Left lung (tissue), 10 donors: ENCODE data around the gene CNOT10. TPM values are rescaled to one million over a fixed set of nuclear protein-coding genes. Genes with fewer than 3 reads are reported as not detected.
A peak's percentile ranks its signal among the peaks of the same experiment; 100 is the strongest.
"Not testable (repeated sequence)": the region's sequence is repeated elsewhere in the genome, so short reads cannot be mapped to it uniquely, and the experiment has no call there.

Source experiments
- ATAC-seq: fragments of 200-7000 bp; cut with Tn5 transposase; one replicate; pipeline ENCODE4 v1.9.1; 2020; ENCODE audit warnings: moderate library complexity
- DNase-seq, 4 donors: peaks; one replicate each; pipeline ENCODE4 v3.0.0-alpha.2; 2013 to 2020
- H3K27ac ChIP-seq, 2 donors: fragments of 200-600 bp; sonication (generic) in 1 of 2; one replicate each; pipeline versions ENCODE4 v1.5.0 to v1.8.0; 2020 to 2021
- H3K27me3 ChIP-seq, 2 donors: fragments of 200-600 bp; sonication (generic) in 1 of 2; one replicate each; pipeline versions ENCODE4 v1.5.0 to v1.8.0; 2020 to 2021
- H3K36me3 ChIP-seq, 2 donors: fragments of 200-600 bp; sonication (generic) in 1 of 2; one replicate each; pipeline versions ENCODE4 v1.5.0 to v1.8.0; 2020 to 2021
- H3K4me1 ChIP-seq, 2 donors: fragments of 200-600 bp; one replicate each; pipeline ENCODE4 v1.8.0; 2021
- H3K4me3 ChIP-seq, 2 donors: fragments of 200-600 bp; sonication (generic) in 1 of 2; one replicate each; pipeline versions ENCODE4 v1.5.0 to v1.8.0; 2020 to 2021; ENCODE audit warnings: mild to moderate bottlenecking in 1 of 2
- H3K9me3 ChIP-seq, 2 donors: fragments of 200-600 bp; sonication (generic) in 1 of 2; one replicate each; pipeline versions ENCODE4 v1.5.0 to v1.8.0; 2020 to 2021
- intact Hi-C, 2 donors: fragments of 100-400 bp; cut with DNase I; formaldehyde crosslinking; loops; one replicate each; pipeline versions ENCODE4 v1.11.2 to v1.14.2; 2022
- polyA plus RNA-seq, 6 donors: library from polyadenylated mRNA; unstranded; fragments of 120-200 nt; gene quantifications; one replicate each; pipeline ENCODE4 v1.2.1, GENCODE V29; 2013; ENCODE audit not compliant: insufficient read length in 6 of 6
- total RNA-seq, 2 donors: library from RNA; stranded (reverse); fragmentation: NEBNext Ultra II Directional; extraction: Animal tissue kit (Norgen Biotek cat#: 25700); gene quantifications; one replicate each; pipeline ENCODE4 v1.2.1, GENCODE V29; 2021
- TF ChIP-seq, protein P1 (sequence below), 2 donors: fragments of 200-600 bp; sonication (generic) in 1 of 2; IDR thresholded peaks; one replicate each; pipeline versions ENCODE4 v1.5.0 to v1.8.0; 2021; ENCODE audit warnings: antibody characterized with exemption in 2 of 2
- donor health status: DM: no; HTN: yes; CAD: no.
- donor health status: DM: no; HTN: no; CAD: no.

The CNOT10 gene
- total and polyA plus RNA-seq, 8 donors, result 27.8 to 61.8 (median 50.4) TPM

DNA sequence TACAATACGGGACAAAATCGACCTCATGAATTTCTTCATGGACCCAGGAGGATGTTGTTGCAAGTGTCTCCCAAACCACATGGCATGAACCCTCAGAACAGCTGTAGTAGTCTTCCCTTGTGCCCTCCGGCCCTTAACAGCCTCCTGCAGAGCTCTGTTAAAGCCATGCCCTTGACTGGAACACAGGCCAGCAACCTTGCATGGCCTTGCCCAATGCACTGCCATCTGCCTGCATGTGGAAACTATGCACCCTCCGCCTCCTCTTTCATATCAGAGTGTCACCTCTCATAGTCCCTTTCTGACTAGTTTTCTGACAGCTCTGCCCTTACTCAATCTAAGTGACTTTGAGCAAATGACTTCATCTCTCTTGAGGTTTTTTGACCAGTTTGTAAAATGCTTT lies 93.4 kb downstream of the CNOT10 start:
- H3K36me3 ChIP-seq, result peaks cover 0 to 28% of the 10 kb centered on the region in 2 donors
- H3K9me3 ChIP-seq, result no peaks in the 10 kb centered on the region
- H3K27ac ChIP-seq, result no peak overlapping the region
- no peak overlapping the region for H3K4me3 ChIP-seq
- DNase-seq (no peak), ATAC-seq (no peak)
- H3K27me3 ChIP-seq, result peaks cover 0 to 8% of the 10 kb centered on the region in 2 donors
- intact Hi-C loops, result no loop called here
- H3K4me1 ChIP-seq, result peaks cover 5 to 16% of the 10 kb centered on the region in 2 donors
- TF ChIP-seq, protein P1, sequence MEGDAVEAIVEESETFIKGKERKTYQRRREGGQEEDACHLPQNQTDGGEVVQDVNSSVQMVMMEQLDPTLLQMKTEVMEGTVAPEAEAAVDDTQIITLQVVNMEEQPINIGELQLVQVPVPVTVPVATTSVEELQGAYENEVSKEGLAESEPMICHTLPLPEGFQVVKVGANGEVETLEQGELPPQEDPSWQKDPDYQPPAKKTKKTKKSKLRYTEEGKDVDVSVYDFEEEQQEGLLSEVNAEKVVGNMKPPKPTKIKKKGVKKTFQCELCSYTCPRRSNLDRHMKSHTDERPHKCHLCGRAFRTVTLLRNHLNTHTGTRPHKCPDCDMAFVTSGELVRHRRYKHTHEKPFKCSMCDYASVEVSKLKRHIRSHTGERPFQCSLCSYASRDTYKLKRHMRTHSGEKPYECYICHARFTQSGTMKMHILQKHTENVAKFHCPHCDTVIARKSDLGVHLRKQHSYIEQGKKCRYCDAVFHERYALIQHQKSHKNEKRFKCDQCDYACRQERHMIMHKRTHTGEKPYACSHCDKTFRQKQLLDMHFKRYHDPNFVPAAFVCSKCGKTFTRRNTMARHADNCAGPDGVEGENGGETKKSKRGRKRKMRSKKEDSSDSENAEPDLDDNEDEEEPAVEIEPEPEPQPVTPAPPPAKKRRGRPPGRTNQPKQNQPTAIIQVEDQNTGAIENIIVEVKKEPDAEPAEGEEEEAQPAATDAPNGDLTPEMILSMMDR (IDR thresholded peaks at IDR 0.05), result no peak

- no peak for DNase-seq
These were observed 95.2 kb downstream of the CNOT10 start for GRCh38 chr3:32780071-32780734.

DNA sequence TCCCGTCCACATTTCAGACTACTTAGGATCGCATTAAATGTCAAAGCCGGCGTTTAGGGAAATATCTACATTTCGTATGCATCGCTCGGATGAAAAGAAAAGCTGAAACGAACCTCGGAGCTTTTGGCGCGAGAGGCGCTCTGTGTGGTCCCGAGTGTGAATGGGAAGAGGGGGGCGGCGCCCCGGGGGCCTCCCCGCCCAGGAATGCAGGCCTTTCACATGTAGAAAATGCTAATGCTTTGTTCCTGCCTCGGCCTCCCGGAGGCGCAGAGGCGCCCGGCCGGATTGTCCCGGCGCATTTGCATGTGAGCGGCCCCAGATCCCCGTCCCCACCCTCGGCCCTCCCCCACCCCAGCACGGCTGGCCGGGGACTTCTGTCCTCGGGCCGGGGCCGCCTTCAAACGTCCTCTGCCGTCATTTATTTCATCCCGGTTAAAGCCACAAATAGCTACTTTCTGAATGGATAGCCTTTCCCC lies 95.8 kb downstream of the CNOT10 start:
- DNase-seq (peak; percentile 34 to 89 (median 66)), ATAC-seq (peak; percentile 89)
- H3K4me3 ChIP-seq, result peak overlapping the region; percentile 55 to 58
- H3K27ac ChIP-seq, result peak overlapping the region; percentile 67 to 70
- H3K9me3 ChIP-seq, result no peaks in the 10 kb centered on the region
- peaks cover 5 to 16% of the 10 kb centered on the region in 2 donors for H3K4me1 ChIP-seq
- H3K27me3 ChIP-seq, result peaks cover 0 to 8% of the 10 kb centered on the region in 2 donors
- peaks cover 0 to 4% of the 10 kb centered on the region in 2 donors for H3K36me3 ChIP-seq
- TF ChIP-seq, protein P1 (IDR thresholded peaks at IDR 0.05), result no peak
- intact Hi-C loops, result no loop called here

More at GRCh38 chr3:32780071-32780734, 95.2 kb downstream of the CNOT10 start:
- Histone ChIP-seq H3K27me3 (peaks cover 0 to 8% of the 10 kb centered on the region in 2 donors), H3K4me3 (peak overlapping the region in 1 of 2 donors; percentile 58), H3K9me3 (no peaks in the 10 kb centered on the region), H3K27ac (no peak overlapping the region), H3K4me1 (peaks cover 5 to 16% of the 10 kb centered on the region in 2 donors), H3K36me3 (peaks cover 0 to 9% of the 10 kb centered on the region in 2 donors)
- TF ChIP-seq, protein P1 (IDR thresholded peaks at IDR 0.05), result no peak
- intact Hi-C loops, result no loop called here
- ATAC-seq, result no peak

- intact Hi-C loops, result no loop called here
These were observed 96.4 kb downstream of the CNOT10 start for GRCh38 chr3:32781211-32781968.

GRCh38 chr3:32781969-32782270 lies 96.9 kb downstream of the CNOT10 start:
- intact Hi-C loops, DNase-seq, H3K36me3 ChIP-seq, H3K9me3 ChIP-seq, H3K27me3 ChIP-seq, ATAC-seq: not testable (repeated sequence)
- Histone ChIP-seq H3K27ac (peak overlapping the region in 1 of 2 donors; percentile 67), H3K4me3 (peak overlapping the region in 1 of 2 donors; percentile 58), H3K4me1 (peaks cover 5 to 16% of the 10 kb centered on the region in 2 donors)

More at GRCh38 chr3:32781211-32781968, 96.4 kb downstream of the CNOT10 start:
- H3K27me3 ChIP-seq, result peaks cover 0 to 8% of the 10 kb centered on the region in 2 donors
- H3K4me1 ChIP-seq, result peaks cover 5 to 16% of the 10 kb centered on the region in 2 donors
- H3K9me3 ChIP-seq, result no peaks in the 10 kb centered on the region
- ATAC-seq, result peak; percentile 98
- H3K4me3 ChIP-seq, result peak overlapping the region; percentile 55 to 58
- peak overlapping the region; percentile 67 to 70 for H3K27ac ChIP-seq
- H3K36me3 ChIP-seq, result no peaks in the 10 kb centered on the region
- TF ChIP-seq, protein P1 (IDR thresholded peaks at IDR 0.05), result peak; percentile 76 to 85
- DNase-seq, result peak; percentile 79 to 97 (median 85)
